HepG2 (cell line): ENCODE measurements around the gene SGF29. TPM values are rescaled to one million over a fixed set of nuclear protein-coding genes. Genes with fewer than 3 reads are reported as not detected.
A peak's percentile ranks its signal among the peaks of the same experiment; 100 is the strongest.

Experiments
- CCAR2 ChIP-seq: fragments of 200-400 bp; formaldehyde crosslinking; optimal IDR thresholded peaks from 2 replicates; pipeline ENCODE3; 2018; ENCODE audit warnings: low read depth, mild to moderate bottlenecking, low read length, moderate library complexity
- CREM ChIP-seq, 2 experiments: sonication (generic) in 1 of 2; formaldehyde crosslinking in 1 of 2; IDR thresholded peaks; 2 replicates each; pipeline versions ENCODE4 v1.4.0 to v1.6.1; 2016 to 2020; ENCODE audit warnings: antibody characterized with exemption in 1 of 2, mild to moderate bottlenecking in 1 of 2, missing genetic modification reagents in 1 of 2
- GABPB1 ChIP-seq: IDR thresholded peaks from 2 replicates; pipeline ENCODE4 v1.6.1; 2016; ENCODE audit warnings: mild to moderate bottlenecking, missing genetic modification reagents, moderate library complexity, missing compliant biosample characterization
- NPAS2 ChIP-seq: sonication (generic); formaldehyde crosslinking; IDR thresholded peaks from 2 replicates; pipeline ENCODE4 v1.8.0; 2022; ENCODE audit warnings: mild to moderate bottlenecking, missing genetic modification reagents, borderline replicate concordance
- RAD51 ChIP-seq: fragments of 450-650 bp; IDR thresholded peaks from 2 replicates; pipeline ENCODE4 v1.6.1; 2016; ENCODE audit warnings: borderline replicate concordance
- RXRB ChIP-seq: IDR thresholded peaks from 2 replicates; pipeline ENCODE4 v1.6.1; 2016; ENCODE audit warnings: borderline replicate concordance, missing genetic modification reagents, missing compliant biosample characterization
- ZNF234 ChIP-seq: sonication (generic); formaldehyde crosslinking; conservative IDR thresholded peaks from 2 replicates; pipeline ENCODE4 v1.5.1; 2020; ENCODE audit warnings: mild to moderate bottlenecking, missing genetic modification reagents
- ZNF333 ChIP-seq: sonication (generic); formaldehyde crosslinking; IDR thresholded peaks from 2 replicates; pipeline ENCODE4 v1.4.0; 2020; ENCODE audit warnings: mild to moderate bottlenecking, missing genetic modification reagents, borderline replicate concordance
- ZNF564 ChIP-seq: sonication (generic); formaldehyde crosslinking; IDR thresholded peaks from 2 replicates; pipeline ENCODE4 v1.8.1; 2023; ENCODE audit warnings: mild to moderate bottlenecking, missing genetic modification reagents
- ZNF614 ChIP-seq: IDR thresholded peaks from 2 replicates; pipeline ENCODE4 v1.6.1; 2018; ENCODE audit warnings: missing biosample characterization, missing genetic modification reagents, inconsistent platforms, borderline replicate concordance
- ZNF672 ChIP-seq: sonication (generic); formaldehyde crosslinking; IDR thresholded peaks from 2 replicates; pipeline ENCODE4 v1.8.1; 2022; ENCODE audit warnings: missing genetic modification reagents
- ZSCAN29 ChIP-seq: sonication (generic); formaldehyde crosslinking; conservative IDR thresholded peaks from 2 replicates; pipeline ENCODE4 v1.4.0; 2020; ENCODE audit warnings: mild to moderate bottlenecking, missing genetic modification reagents
- ZSCAN9 ChIP-seq: IDR thresholded peaks from 2 replicates; pipeline ENCODE4 v1.6.1; 2016; ENCODE audit warnings: borderline replicate concordance
- polyA plus RNA-seq, 8 experiments: library from polyadenylated mRNA; depleted of rRNA in 3 of 8; stranded (reverse) in 7 of 8; unstranded in 1 of 8; fragments of >200 nt; fragmentation: Illumina TruSeq in 4 of 8; extraction: Trizol in 4 of 8; gene quantifications; 2 replicates each; pipeline versions ENCODE4 v1.2.1 to v1.2.3, GENCODE V29; 2011 to 2016; ENCODE audit warnings: low read depth in 4 of 8, missing spikeins in 1 of 8, mixed read lengths in 1 of 8; ENCODE audit not compliant: insufficient read depth in 1 of 8
- total RNA-seq, 5 experiments: library from RNA; depleted of rRNA; stranded (reverse); fragments of >200 nt; fragmentation: Illumina TruSeq; extraction: Trizol; gene quantifications; 2 replicates each; pipeline ENCODE4 v1.2.3, GENCODE V29; 2016; ENCODE audit warnings: low read depth in 1 of 5
- TF ChIP-seq, protein P1 (sequence below): sonication (generic); formaldehyde crosslinking; IDR thresholded peaks from 2 replicates; pipeline ENCODE4 v1.5.0; 2020; ENCODE audit warnings: mild to moderate bottlenecking, missing genetic modification reagents, moderate library complexity
- TF ChIP-seq, protein P2 (sequence below): sonication (generic); formaldehyde crosslinking; IDR thresholded peaks from 2 replicates; pipeline ENCODE4 v1.4.0; 2020; ENCODE audit warnings: missing genetic modification reagents
- TF ChIP-seq, protein P3 (sequence below): sonication (generic); formaldehyde crosslinking; IDR thresholded peaks from 2 replicates; pipeline ENCODE4 v1.4.0; 2020; ENCODE audit warnings: missing genetic modification reagents; ENCODE audit errors: not compliant biosample characterization
- TF ChIP-seq, protein P4 (sequence below): sonication (generic); formaldehyde crosslinking; IDR thresholded peaks from 2 replicates; pipeline ENCODE4 v1.8.1; 2022; ENCODE audit warnings: mild to moderate bottlenecking, missing genetic modification reagents
- TF ChIP-seq, protein P5 (sequence below): sonication (generic); formaldehyde crosslinking; conservative IDR thresholded peaks from 2 replicates; pipeline ENCODE4 v1.8.0; 2022; ENCODE audit warnings: missing genetic modification reagents
- TF ChIP-seq, protein P6 (sequence below): sonication (generic); formaldehyde crosslinking; conservative IDR thresholded peaks from 2 replicates; pipeline ENCODE4 v1.4.0; 2020; ENCODE audit warnings: missing genetic modification reagents

SGF29 gene
- total and polyA plus RNA-seq, 2 of the 13 experiments (the other 11 are each of a cell fraction or from before 2014, with no cell fraction given) = 5.0 to 29.4 TPM

DNA sequence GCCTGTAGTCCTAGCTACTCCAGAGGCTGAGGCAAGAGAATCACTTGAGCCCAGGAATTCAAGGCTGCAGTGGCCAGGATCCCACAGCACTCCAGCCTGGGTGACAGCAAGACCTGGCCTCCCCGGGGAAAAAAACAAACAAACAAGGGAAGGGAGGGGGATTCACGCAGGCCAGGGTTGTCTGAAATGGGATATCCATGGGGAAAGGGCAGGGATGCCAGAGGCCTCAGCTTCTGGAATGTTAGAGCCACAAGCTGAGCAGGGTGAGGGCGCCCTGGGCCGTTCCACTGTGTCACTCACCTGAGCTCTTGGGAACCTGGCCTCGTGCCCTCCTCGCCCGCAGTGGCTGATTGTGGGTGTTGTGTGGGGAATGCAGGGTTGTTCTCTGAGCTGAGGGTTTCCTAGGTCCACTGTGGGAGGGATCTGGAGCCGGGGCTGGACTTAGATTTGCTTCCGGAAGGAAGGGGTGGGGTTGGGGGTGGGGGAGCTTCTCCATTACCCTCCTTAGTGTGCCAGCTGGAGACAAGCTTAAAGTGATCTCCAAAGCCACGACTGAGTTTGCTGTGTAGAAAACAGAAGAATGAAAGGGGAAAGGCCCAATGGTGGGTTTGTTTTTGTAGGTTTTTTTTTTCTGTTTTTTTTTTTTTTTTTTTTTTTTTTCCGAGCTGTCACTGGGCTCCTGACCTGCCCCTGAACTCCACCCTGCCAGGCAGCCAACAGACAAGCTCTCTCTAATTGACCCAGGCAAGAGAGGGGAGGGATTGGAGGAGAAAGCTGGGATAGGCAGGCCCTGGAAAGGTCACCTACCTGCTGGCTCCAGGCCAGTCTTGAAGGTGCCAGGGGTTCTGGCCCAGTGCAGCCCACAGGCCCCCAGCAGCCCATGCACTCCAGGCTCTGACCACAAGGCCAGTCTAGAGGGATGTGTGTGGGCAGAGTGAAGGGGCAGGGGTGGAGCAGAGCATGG is 56.2 kb downstream of the SGF29 start, which contains the start of gene SULT1A1 (continued):
- TF ChIP-seq, protein P1, sequence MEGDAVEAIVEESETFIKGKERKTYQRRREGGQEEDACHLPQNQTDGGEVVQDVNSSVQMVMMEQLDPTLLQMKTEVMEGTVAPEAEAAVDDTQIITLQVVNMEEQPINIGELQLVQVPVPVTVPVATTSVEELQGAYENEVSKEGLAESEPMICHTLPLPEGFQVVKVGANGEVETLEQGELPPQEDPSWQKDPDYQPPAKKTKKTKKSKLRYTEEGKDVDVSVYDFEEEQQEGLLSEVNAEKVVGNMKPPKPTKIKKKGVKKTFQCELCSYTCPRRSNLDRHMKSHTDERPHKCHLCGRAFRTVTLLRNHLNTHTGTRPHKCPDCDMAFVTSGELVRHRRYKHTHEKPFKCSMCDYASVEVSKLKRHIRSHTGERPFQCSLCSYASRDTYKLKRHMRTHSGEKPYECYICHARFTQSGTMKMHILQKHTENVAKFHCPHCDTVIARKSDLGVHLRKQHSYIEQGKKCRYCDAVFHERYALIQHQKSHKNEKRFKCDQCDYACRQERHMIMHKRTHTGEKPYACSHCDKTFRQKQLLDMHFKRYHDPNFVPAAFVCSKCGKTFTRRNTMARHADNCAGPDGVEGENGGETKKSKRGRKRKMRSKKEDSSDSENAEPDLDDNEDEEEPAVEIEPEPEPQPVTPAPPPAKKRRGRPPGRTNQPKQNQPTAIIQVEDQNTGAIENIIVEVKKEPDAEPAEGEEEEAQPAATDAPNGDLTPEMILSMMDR (CRISPR knock-in tag) = no peak
- TF ChIP-seq NPAS2 (CRISPR knock-in tag) (no peak), ZNF333 (no peak), ZNF672 (CRISPR knock-in tag) (no peak), RAD51 (no peak), ZSCAN29 (CRISPR knock-in tag) (0 out of 2 replicates have a peak, but pooled peaks have one; percentile 44), CCAR2 (no peak), ZNF564 (CRISPR knock-in tag) (peak; percentile 78; the same call in 1 of the 2 replicates), ZNF234 (CRISPR knock-in tag) (no peak; the same call in 1 of the 2 replicates), RXRB (CRISPR knock-in tag) (peak; percentile 60), ZNF614 (CRISPR knock-in tag) (peak; percentile 29; the same call in 1 of the 2 replicates), ZSCAN9 (CRISPR knock-in tag) (peak; percentile 89; the same call in 1 of the 2 replicates), CREM (IDR thresholded peaks at IDR 0.05) (no peak), CREM (CRISPR knock-in tag; IDR thresholded peaks at IDR 0.05) (no peak), GABPB1 (CRISPR knock-in tag) (peak; percentile 72)
- TF ChIP-seq, protein P2, sequence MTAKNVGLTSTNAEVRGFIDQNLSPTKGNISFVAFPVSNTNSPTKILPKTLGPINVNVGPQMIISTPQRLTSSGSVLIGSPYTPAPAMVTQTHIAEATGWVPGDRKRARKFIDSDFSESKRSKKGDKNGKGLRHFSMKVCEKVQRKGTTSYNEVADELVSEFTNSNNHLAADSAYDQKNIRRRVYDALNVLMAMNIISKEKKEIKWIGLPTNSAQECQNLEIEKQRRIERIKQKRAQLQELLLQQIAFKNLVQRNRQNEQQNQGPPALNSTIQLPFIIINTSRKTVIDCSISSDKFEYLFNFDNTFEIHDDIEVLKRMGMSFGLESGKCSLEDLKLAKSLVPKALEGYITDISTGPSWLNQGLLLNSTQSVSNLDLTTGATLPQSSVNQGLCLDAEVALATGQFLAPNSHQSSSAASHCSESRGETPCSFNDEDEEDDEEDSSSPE (CRISPR knock-in tag) = 0 out of 2 replicates have a peak, but pooled peaks have one; percentile 48
- TF ChIP-seq, protein P3, sequence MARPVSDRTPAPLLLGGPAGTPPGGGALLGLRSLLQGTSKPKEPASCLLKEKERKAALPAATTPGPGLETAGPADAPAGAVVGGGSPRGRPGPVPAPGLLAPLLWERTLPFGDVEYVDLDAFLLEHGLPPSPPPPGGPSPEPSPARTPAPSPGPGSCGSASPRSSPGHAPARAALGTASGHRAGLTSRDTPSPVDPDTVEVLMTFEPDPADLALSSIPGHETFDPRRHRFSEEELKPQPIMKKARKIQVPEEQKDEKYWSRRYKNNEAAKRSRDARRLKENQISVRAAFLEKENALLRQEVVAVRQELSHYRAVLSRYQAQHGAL (CRISPR knock-in tag) = no peak
- TF ChIP-seq, protein P4, sequence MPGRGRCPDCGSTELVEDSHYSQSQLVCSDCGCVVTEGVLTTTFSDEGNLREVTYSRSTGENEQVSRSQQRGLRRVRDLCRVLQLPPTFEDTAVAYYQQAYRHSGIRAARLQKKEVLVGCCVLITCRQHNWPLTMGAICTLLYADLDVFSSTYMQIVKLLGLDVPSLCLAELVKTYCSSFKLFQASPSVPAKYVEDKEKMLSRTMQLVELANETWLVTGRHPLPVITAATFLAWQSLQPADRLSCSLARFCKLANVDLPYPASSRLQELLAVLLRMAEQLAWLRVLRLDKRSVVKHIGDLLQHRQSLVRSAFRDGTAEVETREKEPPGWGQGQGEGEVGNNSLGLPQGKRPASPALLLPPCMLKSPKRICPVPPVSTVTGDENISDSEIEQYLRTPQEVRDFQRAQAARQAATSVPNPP (CRISPR knock-in tag) = no peak
- TF ChIP-seq, protein P5, sequence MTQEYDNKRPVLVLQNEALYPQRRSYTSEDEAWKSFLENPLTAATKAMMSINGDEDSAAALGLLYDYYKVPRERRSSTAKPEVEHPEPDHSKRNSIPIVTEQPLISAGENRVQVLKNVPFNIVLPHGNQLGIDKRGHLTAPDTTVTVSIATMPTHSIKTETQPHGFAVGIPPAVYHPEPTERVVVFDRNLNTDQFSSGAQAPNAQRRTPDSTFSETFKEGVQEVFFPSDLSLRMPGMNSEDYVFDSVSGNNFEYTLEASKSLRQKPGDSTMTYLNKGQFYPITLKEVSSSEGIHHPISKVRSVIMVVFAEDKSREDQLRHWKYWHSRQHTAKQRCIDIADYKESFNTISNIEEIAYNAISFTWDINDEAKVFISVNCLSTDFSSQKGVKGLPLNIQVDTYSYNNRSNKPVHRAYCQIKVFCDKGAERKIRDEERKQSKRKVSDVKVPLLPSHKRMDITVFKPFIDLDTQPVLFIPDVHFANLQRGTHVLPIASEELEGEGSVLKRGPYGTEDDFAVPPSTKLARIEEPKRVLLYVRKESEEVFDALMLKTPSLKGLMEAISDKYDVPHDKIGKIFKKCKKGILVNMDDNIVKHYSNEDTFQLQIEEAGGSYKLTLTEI (CRISPR knock-in tag) = no peak
- TF ChIP-seq, protein P6, sequence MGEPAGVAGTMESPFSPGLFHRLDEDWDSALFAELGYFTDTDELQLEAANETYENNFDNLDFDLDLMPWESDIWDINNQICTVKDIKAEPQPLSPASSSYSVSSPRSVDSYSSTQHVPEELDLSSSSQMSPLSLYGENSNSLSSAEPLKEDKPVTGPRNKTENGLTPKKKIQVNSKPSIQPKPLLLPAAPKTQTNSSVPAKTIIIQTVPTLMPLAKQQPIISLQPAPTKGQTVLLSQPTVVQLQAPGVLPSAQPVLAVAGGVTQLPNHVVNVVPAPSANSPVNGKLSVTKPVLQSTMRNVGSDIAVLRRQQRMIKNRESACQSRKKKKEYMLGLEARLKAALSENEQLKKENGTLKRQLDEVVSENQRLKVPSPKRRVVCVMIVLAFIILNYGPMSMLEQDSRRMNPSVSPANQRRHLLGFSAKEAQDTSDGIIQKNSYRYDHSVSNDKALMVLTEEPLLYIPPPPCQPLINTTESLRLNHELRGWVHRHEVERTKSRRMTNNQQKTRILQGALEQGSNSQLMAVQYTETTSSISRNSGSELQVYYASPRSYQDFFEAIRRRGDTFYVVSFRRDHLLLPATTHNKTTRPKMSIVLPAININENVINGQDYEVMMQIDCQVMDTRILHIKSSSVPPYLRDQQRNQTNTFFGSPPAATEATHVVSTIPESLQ = no peak
